OCI-LY1 (cell line): ENCODE measurements around the gene EIF1B.

Experiments used
- H2AFZ ChIP-seq: fragments of 200-600 bp; sonication (generic), shearing (Covaris generic); 2 replicates; pipeline ENCODE4 v1.6.0; 2014; ENCODE audit warnings: antibody characterized with exemption, mild to moderate bottlenecking, low read length
- H3F3A ChIP-seq: fragments of 200-600 bp; sonication (generic), shearing (Covaris generic); 2 replicates; pipeline ENCODE4 v1.6.0; 2014; ENCODE audit warnings: mild to moderate bottlenecking, antibody characterized with exemption, low read length, moderate library complexity; ENCODE audit not compliant: insufficient read depth
- H3K27ac ChIP-seq: fragments of 200-600 bp; sonication (generic); 2 replicates; pipeline ENCODE4 v1.5.1; 2014; ENCODE audit warnings: low read length, mixed run types, mild to moderate bottlenecking, low read depth; ENCODE audit not compliant: poor library complexity, severe bottlenecking
- H3K27me3 ChIP-seq: fragments of 200-600 bp; sonication (generic); 2 replicates; pipeline ENCODE4 v1.6.0; 2014; ENCODE audit warnings: antibody characterized with exemption, mild to moderate bottlenecking, low read length, moderate library complexity; ENCODE audit not compliant: insufficient read depth
- H3K36me3 ChIP-seq: fragments of 200-600 bp; sonication (generic); 2 replicates; pipeline ENCODE4 v1.6.1; 2014; ENCODE audit warnings: mild to moderate bottlenecking, antibody characterized with exemption, low read length, moderate library complexity, mixed read lengths; ENCODE audit not compliant: insufficient read depth
- H3K4me1 ChIP-seq: fragments of 200-600 bp; sonication (generic); 2 replicates; pipeline ENCODE4 v1.5.1; 2014; ENCODE audit warnings: mild to moderate bottlenecking, low read length, moderate library complexity; ENCODE audit not compliant: insufficient read depth, severe bottlenecking
- H3K4me2 ChIP-seq: fragments of 200-600 bp; sonication (generic), shearing (Covaris generic); 2 replicates; pipeline ENCODE4 v1.6.1; 2014; ENCODE audit warnings: low read length
- H3K4me3 ChIP-seq: fragments of 200-600 bp; sonication (generic); 2 replicates; pipeline ENCODE4 v1.5.1; 2014; ENCODE audit warnings: low read length, low read depth, mild to moderate bottlenecking, mixed read lengths; ENCODE audit not compliant: poor library complexity, severe bottlenecking
- H3K79me2 ChIP-seq: fragments of 200-600 bp; shearing (Covaris generic); 2 replicates; pipeline ENCODE4 v1.6.1; 2016; ENCODE audit warnings: mixed run types, low read length, mixed read lengths; ENCODE audit not compliant: insufficient read depth
- H3K9ac ChIP-seq: fragments of 200-600 bp; sonication (generic), shearing (Covaris generic); 2 replicates; pipeline ENCODE4 v1.6.1; 2014; ENCODE audit warnings: mild to moderate bottlenecking, low read length, mixed read lengths
- H3K9me2 ChIP-seq: fragments of 200-600 bp; sonication (generic), shearing (Covaris generic); 2 replicates; pipeline ENCODE4 v1.6.1; 2014; ENCODE audit warnings: low read depth, mild to moderate bottlenecking, low read length, mixed read lengths
- H3K9me3 ChIP-seq: fragments of 200-600 bp; shearing (Covaris generic); 2 replicates; pipeline ENCODE4 v1.6.1; 2014; ENCODE audit warnings: low read length, mixed read lengths
- H4K20me1 ChIP-seq: fragments of 200-600 bp; sonication (generic), shearing (Covaris generic); 2 replicates; pipeline ENCODE4 v1.6.0; 2016; ENCODE audit warnings: mild to moderate bottlenecking, low read length; ENCODE audit not compliant: insufficient read depth
- CTCF ChIP-seq: fragments of 200-600 bp; sonication (generic), shearing (Covaris generic); IDR thresholded peaks from 2 replicates; pipeline ENCODE4 v1.5.1; 2017; ENCODE audit warnings: mild to moderate bottlenecking, antibody characterized with exemption, low read length, moderate library complexity, mixed read lengths
- EZH2 ChIP-seq: fragments of 200-600 bp; sonication (generic), shearing (Covaris generic); IDR thresholded peaks from 2 replicates; pipeline ENCODE4 v1.8.0; 2017; ENCODE audit warnings: borderline replicate concordance, mixed run types, mild to moderate bottlenecking, antibody characterized with exemption, low read length, moderate library complexity, mixed read lengths

EIF1B gene

GRCh38 chr3:40333852-40334251, 24.3 kb downstream of the EIF1B start:
- Histone ChIP-seq H3F3A (no peaks in the 10 kb centered on the region), H3K4me3 (no peak overlapping the region), H3K27me3 (peaks cover 4% of the 10 kb centered on the region; the same call in 1 of the 2 replicates), H3K4me2 (no peak overlapping the region), H4K20me1 (no peaks in the 10 kb centered on the region), H3K36me3 (no peaks in the 10 kb centered on the region), H3K27ac (no peak overlapping the region), H3K9me3 (no peaks in the 10 kb centered on the region), H2AFZ (no peak overlapping the region), H3K79me2 (no peaks in the 10 kb centered on the region), H3K9ac (no peak overlapping the region), H3K4me1 (no peaks in the 10 kb centered on the region), H3K9me2 (no peaks in the 10 kb centered on the region)
- TF ChIP-seq CTCF (no peak), EZH2 (no peak)

GRCh38 chr3:40336101-40336500, 26.6 kb downstream of the EIF1B start:
- no peak overlapping the region for H3K27ac ChIP-seq
- H3K9me2 ChIP-seq = no peaks in the 10 kb centered on the region
- H3K4me2 ChIP-seq = no peak overlapping the region
- no peaks in the 10 kb centered on the region for H3K4me1 ChIP-seq
- H3K36me3 ChIP-seq = no peaks in the 10 kb centered on the region
- H3K27me3 ChIP-seq = peaks cover 4% of the 10 kb centered on the region; the same call in 1 of the 2 replicates
- no peak overlapping the region for H2AFZ ChIP-seq
- H3K79me2 ChIP-seq = no peaks in the 10 kb centered on the region
- no peak overlapping the region for H3K9ac ChIP-seq
- no peaks in the 10 kb centered on the region for H3K9me3 ChIP-seq
- no peak overlapping the region for H3K4me3 ChIP-seq
- no peaks in the 10 kb centered on the region for H4K20me1 ChIP-seq
- TF ChIP-seq CTCF (no peak), EZH2 (no peak)
- no peaks in the 10 kb centered on the region for H3F3A ChIP-seq

- Histone ChIP-seq H3K27me3 (peaks cover 4% of the 10 kb centered on the region; the same call in 1 of the 2 replicates), H3K36me3 (no peaks in the 10 kb centered on the region), H3K27ac (no peak overlapping the region), H3K4me1 (no peaks in the 10 kb centered on the region), H3K9me2 (no peaks in the 10 kb centered on the region), H3K4me3 (no peak overlapping the region), H3K9ac (no peak overlapping the region), H3K79me2 (no peaks in the 10 kb centered on the region), H3K9me3 (no peaks in the 10 kb centered on the region), H3F3A (no peaks in the 10 kb centered on the region), H4K20me1 (no peaks in the 10 kb centered on the region), H2AFZ (no peak overlapping the region), H3K4me2 (no peak overlapping the region)
- no peak for TF ChIP-seq EZH2
- TF ChIP-seq CTCF = no peak
Observed at GRCh38 chr3:40336511-40337135, 27.1 kb downstream of the EIF1B start.
